CD4-positive, alpha-beta memory T cell (primary cell): ENCODE data around the gene SLC8A1. TPM values are rescaled to one million over a fixed set of nuclear protein-coding genes. Genes with fewer than 3 reads are reported as not detected.
A peak's percentile ranks its signal among the peaks of the same experiment; 100 is the strongest.

ENCODE experiments used
- CTCF ChIA-PET: fragments of 350-600 bp; sonication (Branson Sonifier 250); formaldehyde crosslinking; loops from one replicate; lab custom pipeline; 2021; ENCODE audit warnings: inconsistent platforms; ENCODE audit not compliant: partially characterized antibody; lab: Charles Lee
- POLR2A ChIA-PET: fragments of 350-600 bp; sonication (Branson Sonifier 250); formaldehyde crosslinking; loops from one replicate; lab custom pipeline; 2021; ENCODE audit not compliant: partially characterized antibody; lab: Charles Lee
- DNase-seq, 5 donors: peaks; one replicate each; pipeline versions ENCODE4 v3.0.0 to v3.0.0-alpha.2; 2020 to 2022; ENCODE audit warnings: mixed read lengths in 1 of 5
- H3K27ac ChIP-seq: one replicate; pipeline ENCODE4 v1.7.0; 2013; ENCODE audit warnings: low read depth, low read length
- H3K27me3 ChIP-seq: 2 replicates; pipeline ENCODE4 v1.7.0; 2013; ENCODE audit warnings: mild to moderate bottlenecking, low read length, moderate library complexity; ENCODE audit not compliant: insufficient read depth
- H3K36me3 ChIP-seq: 2 replicates; pipeline ENCODE4 v1.7.0; 2013; ENCODE audit warnings: mild to moderate bottlenecking, low read length, moderate library complexity; ENCODE audit not compliant: insufficient read depth
- H3K4me1 ChIP-seq: 2 replicates; pipeline ENCODE4 v1.7.0; 2013; ENCODE audit warnings: mild to moderate bottlenecking, low read length, moderate library complexity; ENCODE audit not compliant: insufficient read depth
- H3K4me3 ChIP-seq, 2 donors: one replicate each; pipeline ENCODE4 v1.7.0; 2013; ENCODE audit warnings: low read length in 2 of 2, mild to moderate bottlenecking in 1 of 2
- H3K9me3 ChIP-seq, 2 donors: one replicate each; pipeline ENCODE4 v1.7.0; 2013; ENCODE audit warnings: low read length in 2 of 2, control low read depth in 1 of 2; ENCODE audit not compliant: control insufficient read depth in 1 of 2
- H3K27ac Mint-ChIP-seq, 7 donors: one replicate each; pipeline ENCODE4 v1.8.0; 2020 to 2021; ENCODE audit warnings: mixed read lengths in 7 of 7, mild to moderate bottlenecking in 6 of 7, inconsistent platforms in 3 of 7, moderate library complexity in 3 of 7
- H3K27me3 Mint-ChIP-seq, 2 donors: one replicate each; pipeline ENCODE4 v1.8.0; 2020 to 2021; ENCODE audit warnings: mixed read lengths in 2 of 2
- H3K36me3 Mint-ChIP-seq, 2 donors: one replicate each; pipeline ENCODE4 v1.8.0; 2020 to 2021; ENCODE audit warnings: mixed read lengths in 2 of 2, inconsistent platforms in 1 of 2, mild to moderate bottlenecking in 1 of 2
- H3K4me1 Mint-ChIP-seq, 4 donors: one replicate each; pipeline ENCODE4 v1.8.0; 2020 to 2021; ENCODE audit warnings: mixed read lengths in 4 of 4, mild to moderate bottlenecking in 1 of 4
- H3K4me3 Mint-ChIP-seq, 8 donors: one replicate each; pipeline ENCODE4 v1.8.0; 2020 to 2021; ENCODE audit warnings: mixed read lengths in 8 of 8, mild to moderate bottlenecking in 7 of 8, moderate library complexity in 6 of 8, inconsistent platforms in 3 of 8
- H3K9me3 Mint-ChIP-seq, 8 donors: one replicate each; pipeline ENCODE4 v1.8.0; 2020 to 2021; ENCODE audit warnings: mixed read lengths in 8 of 8, mild to moderate bottlenecking in 5 of 8, inconsistent platforms in 3 of 8, moderate library complexity in 1 of 8
- intact Hi-C: fragments of 100-400 bp; cut with micrococcal nuclease; formaldehyde crosslinking; loops from one replicate; pipeline ENCODE4 v1.15.1; 2023
- polyA plus RNA-seq, 2 donors: library from polyadenylated mRNA; unstranded; fragments of 300-500 nt; fragmentation: Illumina TruSeq; gene quantifications; one replicate each; pipeline ENCODE4 v1.2.3, GENCODE V29; 2021
- total RNA-seq, 2 experiments: library from RNA; stranded (reverse); gene quantifications; one replicate each; pipeline ENCODE4 v1.2.3, GENCODE V29; 2021

The SLC8A1 gene
- total and polyA plus RNA-seq, 4 experiments from 2014 or later: 0.36 to 0.79 TPM; not detected in 2

DNA sequence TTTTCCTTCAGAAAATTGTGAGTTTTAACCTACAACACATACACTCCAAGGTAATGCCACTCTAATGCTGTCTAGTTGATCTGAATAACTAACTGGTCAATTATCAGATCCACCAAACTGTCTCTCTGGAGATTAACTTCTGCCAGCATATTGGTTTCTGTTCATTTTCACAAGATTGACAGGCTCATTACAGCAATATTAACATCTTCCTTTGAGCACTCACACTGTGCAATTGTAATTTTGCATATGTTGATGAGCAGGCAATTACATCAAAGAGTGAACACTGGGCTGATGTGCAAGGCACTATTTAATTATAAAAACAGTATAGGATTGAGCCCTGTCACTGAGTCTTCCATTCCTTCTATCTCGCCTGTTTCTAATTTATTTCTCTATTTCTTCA is 197.3 kb downstream of the SLC8A1 start:
- ChIA-PET POLR2A (no interaction called here), CTCF (no interaction called here)
- Histone ChIP-seq H3K9me3 (no peaks in the 10 kb centered on the region), H3K4me3 (no peak overlapping the region), H3K4me1 (no peaks in the 10 kb centered on the region), H3K27me3 (no peaks in the 10 kb centered on the region), H3K36me3 (no peaks in the 10 kb centered on the region), H3K27ac (no peak overlapping the region)
- no peaks in the 10 kb centered on the region for H3K9me3 Mint-ChIP-seq
- DNase-seq: no peak
- H3K27ac Mint-ChIP-seq: peak overlapping the region in 1 of 7 donors; percentile 42
- no peaks in the 10 kb centered on the region for H3K4me1 Mint-ChIP-seq
- H3K4me3 Mint-ChIP-seq: no peak overlapping the region
- intact Hi-C loops: no loop called here
- H3K27me3 Mint-ChIP-seq: no peaks in the 10 kb centered on the region
- H3K36me3 Mint-ChIP-seq: no peaks in the 10 kb centered on the region

DNA sequence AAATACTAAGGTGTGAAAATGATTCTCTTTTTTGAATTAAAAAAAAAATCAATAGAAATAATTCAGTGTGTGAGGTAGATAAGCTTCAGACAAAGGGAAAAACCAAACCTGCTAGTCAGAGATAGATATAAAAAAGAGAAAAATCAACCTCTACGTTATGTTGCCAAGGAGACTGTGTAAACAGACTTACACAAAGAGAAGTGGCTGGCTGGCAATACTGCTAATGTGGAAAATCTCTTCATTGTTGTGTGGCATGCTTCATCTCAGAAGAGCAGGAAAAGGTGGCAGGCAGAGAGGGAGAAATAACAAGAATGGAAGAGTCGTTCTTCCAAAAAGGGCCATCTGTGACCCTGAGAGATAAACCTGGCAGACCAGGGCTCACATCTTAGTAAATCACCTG is 200.8 kb downstream of the SLC8A1 start:
- no peaks in the 10 kb centered on the region for H3K4me1 Mint-ChIP-seq
- H3K4me3 Mint-ChIP-seq: no peak overlapping the region
- no peak overlapping the region for H3K27ac Mint-ChIP-seq
- ChIA-PET CTCF (no interaction called here), POLR2A (no interaction called here)
- no peak for DNase-seq
- H3K4me3 ChIP-seq: no peak overlapping the region
- no peaks in the 10 kb centered on the region for H3K9me3 Mint-ChIP-seq
- no peak overlapping the region for H3K27ac ChIP-seq
- H3K27me3 Mint-ChIP-seq: no peaks in the 10 kb centered on the region
- H3K9me3 ChIP-seq: no peaks in the 10 kb centered on the region
- H3K36me3 Mint-ChIP-seq: no peaks in the 10 kb centered on the region
- no peaks in the 10 kb centered on the region for H3K4me1 ChIP-seq
- H3K27me3 ChIP-seq: no peaks in the 10 kb centered on the region
- H3K36me3 ChIP-seq: no peaks in the 10 kb centered on the region
- intact Hi-C loops: no loop called here

DNA sequence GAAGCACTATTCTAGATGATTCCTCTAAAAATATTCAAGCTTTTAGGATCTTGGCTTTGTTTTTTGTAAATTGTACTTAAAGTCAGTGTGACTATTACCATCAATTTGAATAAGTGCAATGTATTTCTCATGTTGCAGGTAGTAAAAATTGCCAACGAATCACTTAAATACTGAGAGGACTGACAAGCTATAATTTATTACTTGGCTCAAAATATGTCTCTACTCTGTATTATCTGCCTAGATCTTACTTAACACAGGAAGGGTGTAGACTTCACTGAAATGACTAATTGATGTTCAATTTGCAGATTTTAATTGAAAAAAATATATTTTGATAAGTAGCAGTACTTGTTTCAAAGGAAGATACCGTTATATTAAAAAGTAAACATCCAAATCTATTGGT is 202.3 kb downstream of the SLC8A1 start:
- POLR2A ChIA-PET: no interaction called here
- Mint-ChIP-seq H3K4me3 (no peak overlapping the region), H3K4me1 (no peaks in the 10 kb centered on the region), H3K27ac (no peak overlapping the region), H3K36me3 (no peaks in the 10 kb centered on the region), H3K9me3 (no peaks in the 10 kb centered on the region), H3K27me3 (no peaks in the 10 kb centered on the region)
- H3K27ac ChIP-seq: no peak overlapping the region
- no peaks in the 10 kb centered on the region for H3K4me1 ChIP-seq
- intact Hi-C loops: no loop called here
- no peak overlapping the region for H3K4me3 ChIP-seq
- no peaks in the 10 kb centered on the region for H3K27me3 ChIP-seq
- no peaks in the 10 kb centered on the region for H3K9me3 ChIP-seq
- CTCF ChIA-PET: no interaction called here
- DNase-seq: no peak
- no peaks in the 10 kb centered on the region for H3K36me3 ChIP-seq

DNA sequence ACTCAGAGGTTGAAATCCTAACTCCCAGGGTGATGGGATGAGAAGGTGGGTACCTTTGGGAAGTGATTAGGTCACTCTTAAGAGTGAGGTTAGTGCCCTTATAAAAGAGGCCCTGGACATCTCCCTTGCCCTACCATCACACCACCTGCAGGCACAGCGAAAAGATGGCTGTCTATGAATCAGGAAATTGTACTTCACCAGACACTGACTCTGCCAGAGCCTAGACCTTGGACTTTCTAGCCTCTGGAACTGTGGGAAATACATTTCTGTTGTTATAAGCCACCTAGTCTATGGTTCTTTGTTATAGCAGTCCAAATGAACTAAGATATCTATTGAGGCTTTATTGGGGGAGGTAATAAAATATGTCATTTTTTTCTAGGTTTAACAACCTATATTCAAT is 203.6 kb downstream of the SLC8A1 start:
- Histone ChIP-seq H3K9me3 (no peaks in the 10 kb centered on the region), H3K36me3 (no peaks in the 10 kb centered on the region), H3K4me1 (no peaks in the 10 kb centered on the region), H3K27me3 (no peaks in the 10 kb centered on the region), H3K4me3 (no peak overlapping the region), H3K27ac (no peak overlapping the region)
- H3K27ac Mint-ChIP-seq: no peak overlapping the region
- H3K9me3 Mint-ChIP-seq: no peaks in the 10 kb centered on the region
- no peaks in the 10 kb centered on the region for H3K36me3 Mint-ChIP-seq
- no peak for DNase-seq
- intact Hi-C loops: no loop called here
- no peak overlapping the region for H3K4me3 Mint-ChIP-seq
- ChIA-PET CTCF (no interaction called here), POLR2A (no interaction called here)
- no peaks in the 10 kb centered on the region for H3K4me1 Mint-ChIP-seq
- H3K27me3 Mint-ChIP-seq: no peaks in the 10 kb centered on the region

DNA sequence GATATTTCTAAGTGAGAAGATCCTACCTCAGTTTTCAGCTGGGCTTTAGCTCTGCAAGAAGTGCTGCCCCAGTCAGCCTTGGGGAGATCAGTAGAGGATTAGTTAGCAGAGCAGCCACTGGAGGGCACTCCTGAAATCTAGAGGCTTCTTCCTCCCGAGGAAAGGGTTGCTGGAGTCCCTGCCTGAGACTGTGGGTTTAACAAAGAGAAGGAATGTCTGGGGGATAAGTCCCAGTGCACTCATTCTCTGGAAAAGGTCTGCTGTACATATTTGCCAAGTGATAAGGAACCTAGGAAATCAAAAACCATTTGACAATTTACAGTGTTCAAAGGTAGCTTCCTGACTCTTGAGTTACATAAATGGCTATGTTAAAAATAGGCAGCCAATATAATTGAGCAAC is 207.2 kb downstream of the SLC8A1 start:
- Mint-ChIP-seq H3K27me3 (no peaks in the 10 kb centered on the region), H3K9me3 (peaks cover 0 to 8% (median 0%) of the 10 kb centered on the region in 8 donors), H3K27ac (no peak overlapping the region), H3K4me1 (no peaks in the 10 kb centered on the region), H3K36me3 (no peaks in the 10 kb centered on the region), H3K4me3 (no peak overlapping the region)
- ChIA-PET CTCF (no interaction called here), POLR2A (no interaction called here)
- Histone ChIP-seq H3K27ac (no peak overlapping the region), H3K27me3 (no peaks in the 10 kb centered on the region), H3K4me1 (no peaks in the 10 kb centered on the region), H3K9me3 (no peaks in the 10 kb centered on the region), H3K36me3 (no peaks in the 10 kb centered on the region), H3K4me3 (no peak overlapping the region)
- DNase-seq: no peak
- intact Hi-C loops: loop anchor here (5.0 kb wide), 1 partner anchor 1538 kb away; no protein-coding TSS in a partner anchor

DNA sequence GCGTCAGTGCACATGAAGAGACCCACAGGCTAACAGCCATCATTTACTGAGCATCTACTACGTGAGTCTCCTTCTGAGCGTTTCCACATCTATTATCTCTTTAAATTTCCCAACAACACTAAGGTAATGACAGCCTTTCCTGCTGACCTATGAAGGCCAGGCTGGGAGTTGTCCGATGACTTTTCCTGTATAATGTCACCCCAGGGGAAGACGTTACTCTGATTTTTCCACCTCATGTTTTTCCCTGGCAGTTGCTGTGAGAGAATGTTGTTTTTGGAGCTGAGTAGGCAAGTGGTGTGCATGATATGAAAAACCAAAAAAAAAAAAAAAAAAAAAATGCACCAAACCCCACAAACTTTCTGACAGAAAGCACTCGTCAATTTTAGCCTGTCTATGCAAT is 207.6 kb downstream of the SLC8A1 start:
- Histone ChIP-seq H3K4me1 (no peaks in the 10 kb centered on the region), H3K36me3 (no peaks in the 10 kb centered on the region), H3K27ac (no peak overlapping the region), H3K4me3 (no peak overlapping the region), H3K27me3 (no peaks in the 10 kb centered on the region), H3K9me3 (no peaks in the 10 kb centered on the region)
- intact Hi-C loops: loop anchor here (5.0 kb wide), 1 partner anchor 1538 kb away; no protein-coding TSS in a partner anchor
- Mint-ChIP-seq H3K4me1 (no peaks in the 10 kb centered on the region), H3K27me3 (no peaks in the 10 kb centered on the region), H3K4me3 (no peak overlapping the region), H3K27ac (no peak overlapping the region), H3K9me3 (peaks cover 0 to 8% (median 0%) of the 10 kb centered on the region in 8 donors), H3K36me3 (no peaks in the 10 kb centered on the region)
- CTCF ChIA-PET: no interaction called here
- POLR2A ChIA-PET: no interaction called here
- DNase-seq: no peak

DNA sequence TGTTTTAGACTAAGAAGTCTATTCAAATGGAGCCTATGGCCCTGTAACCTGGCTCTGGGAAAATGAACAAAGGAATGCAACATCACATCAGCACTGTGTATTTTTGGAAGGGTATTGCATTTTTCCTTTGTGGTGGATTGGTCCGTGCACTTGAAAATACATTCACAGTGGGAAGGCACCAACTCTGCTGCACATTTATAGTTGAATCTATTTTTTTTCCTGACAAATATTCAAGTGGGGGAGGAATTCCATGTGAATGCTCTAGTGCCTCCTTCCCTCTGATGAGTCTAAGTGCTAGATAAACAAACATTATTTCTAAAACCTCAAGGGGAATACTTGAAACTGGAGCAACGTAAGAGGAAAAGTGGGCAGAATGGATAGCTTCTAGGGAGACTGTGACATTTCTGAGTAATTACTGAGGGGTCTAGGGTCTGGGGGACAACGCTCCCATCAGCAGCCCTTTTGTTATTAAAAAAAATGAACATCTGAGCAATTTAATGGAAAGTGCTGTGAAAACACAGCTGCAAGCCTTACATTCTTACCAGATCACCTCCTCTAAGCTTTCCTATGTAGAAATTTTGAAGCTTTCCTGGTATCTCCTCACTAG is 208.2 kb downstream of the SLC8A1 start:
- Histone ChIP-seq H3K4me1 (no peaks in the 10 kb centered on the region), H3K36me3 (no peaks in the 10 kb centered on the region), H3K9me3 (no peaks in the 10 kb centered on the region), H3K27ac (no peak overlapping the region), H3K27me3 (no peaks in the 10 kb centered on the region), H3K4me3 (no peak overlapping the region)
- DNase-seq: no peak
- H3K4me3 Mint-ChIP-seq: no peak overlapping the region
- no peaks in the 10 kb centered on the region for H3K36me3 Mint-ChIP-seq
- H3K27me3 Mint-ChIP-seq: no peaks in the 10 kb centered on the region
- POLR2A ChIA-PET: no interaction called here
- H3K27ac Mint-ChIP-seq: no peak overlapping the region
- intact Hi-C loops: loop anchor here (5.0 kb wide), 1 partner anchor 1539 kb away; no protein-coding TSS in a partner anchor
- H3K4me1 Mint-ChIP-seq: no peaks in the 10 kb centered on the region
- peaks cover 0 to 8% (median 0%) of the 10 kb centered on the region in 8 donors for H3K9me3 Mint-ChIP-seq
- CTCF ChIA-PET: no interaction called here
